Measurements from ENCODE around the gene PCDHGA9. TPM values are rescaled to one million over a fixed set of nuclear protein-coding genes. Genes with fewer than 3 reads are reported as not detected.
"Not testable (repeated sequence)": the region's sequence is repeated elsewhere in the genome, so short reads cannot be mapped to it uniquely, and the experiment has no call there.

PCDHGA9 gene
- polyA plus RNA-seq, 3 donors: 0.51 to 0.89 (median 0.67) TPM

- 42 to 50% (median 45%) methylated on average over 37 to 41 of the region's 48 CpGs for WGBS, 3 donors
Measured at GRCh38 chr5:141375444-141376155, 27.0 kb upstream of the PCDHGA9 start.

GRCh38 chr5:141382469-141383294 lies 19.9 kb upstream of the PCDHGA9 start, which contains the start of gene PCDHGA7:
TSS of gene PCDHGA7 (plus strand) at chr5:141382742. CDS start at chr5:141382900, 158 bp downstream.
- H3K27ac ChIP-seq (ENCODE audit: low read depth, low read length): no peak within 1 kb of the TSS
- WGBS, 3 donors: 12 to 15% (median 14%) methylated on average over 37 of the region's 37 CpGs

More at GRCh38 chr5:141375444-141376155, 27.0 kb upstream of the PCDHGA9 start:
- not testable (repeated sequence) for H3K27ac ChIP-seq (ENCODE audit: low read depth, low read length)

GRCh38 chr5:141383345-141383744 lies 19.2 kb upstream of the PCDHGA9 start:
- WGBS, 3 donors: 27 to 35% (median 34%) methylated on average over 21 of the region's 21 CpGs
- H3K27ac ChIP-seq (ENCODE audit: low read depth, low read length): no peak overlapping the region

GRCh38 chr5:141384471-141385267 lies 17.9 kb upstream of the PCDHGA9 start:
- WGBS, 3 donors: 43 to 48% (median 45%) methylated on average over 43 of the region's 43 CpGs
- H3K27ac ChIP-seq (ENCODE audit: low read depth, low read length): no peak overlapping the region

GRCh38 chr5:141387557-141388311 lies 14.8 kb upstream of the PCDHGA9 start, which contains the start of gene PCDHGB4:
TSS of gene PCDHGB4 (plus strand) at chr5:141387698. CDS start at chr5:141387885, 187 bp downstream.
- 6 to 13% (median 11%) methylated on average over 17 to 21 of the region's 40 CpGs for WGBS, 3 donors
- not testable (repeated sequence) for H3K27ac ChIP-seq (ENCODE audit: low read depth, low read length)

GRCh38 chr5:141388661-141389060 lies 13.9 kb upstream of the PCDHGA9 start:
- no peak overlapping the region for H3K27ac ChIP-seq (ENCODE audit: low read depth, low read length)
- WGBS, 3 donors: 41 to 48% (median 44%) methylated on average over 10 of the region's 10 CpGs

GRCh38 chr5:141389153-141390042 lies 13.2 kb upstream of the PCDHGA9 start:
- H3K27ac ChIP-seq (ENCODE audit: low read depth, low read length): no peak overlapping the region
- 31 to 33% (median 32%) methylated on average over 73 to 77 of the region's 77 CpGs for WGBS, 3 donors

- no peak within 1 kb of the TSS for H3K27ac ChIP-seq (ENCODE audit: low read depth, low read length)
- WGBS, 3 donors: 22 to 29% (median 28%) methylated on average over 38 of the region's 38 CpGs
Measured at GRCh38 chr5:141392429-141393198, 10.0 kb upstream of the PCDHGA9 start, which contains the start of gene PCDHGA8. TSS of gene PCDHGA8 (plus strand) at chr5:141392633. CDS start at chr5:141392814, 181 bp downstream.

- H3K27ac ChIP-seq (ENCODE audit: low read depth, low read length): no peak overlapping the region
- WGBS, 3 donors: 33 to 35% (median 34%) methylated on average over 21 of the region's 21 CpGs
Measured at GRCh38 chr5:141393267-141393666, 9.3 kb upstream of the PCDHGA9 start.

- not testable (repeated sequence) for H3K27ac ChIP-seq (ENCODE audit: low read depth, low read length)
- WGBS, 3 donors: 31 to 34% (median 34%) methylated on average over 37 to 41 of the region's 53 CpGs
Measured at GRCh38 chr5:141394401-141395187, 8.0 kb upstream of the PCDHGA9 start.

- WGBS, 3 donors: 3 to 8% (median 5%) methylated on average over 23 to 24 of the region's 43 CpGs
Measured at GRCh38 chr5:141397756-141398551, 4.6 kb upstream of the PCDHGA9 start, which contains the start of gene PCDHGB5. TSS of gene PCDHGB5 (plus strand) at chr5:141397947. CDS start at chr5:141398128, 181 bp downstream.

GRCh38 chr5:141398608-141399007 lies 4.0 kb upstream of the PCDHGA9 start:
- WGBS, 3 donors: 23 to 25% (median 24%) methylated on average over 15 of the region's 15 CpGs
- H3K27ac ChIP-seq (ENCODE audit: low read depth, low read length): no peak overlapping the region

More at GRCh38 chr5:141397756-141398551, 4.6 kb upstream of the PCDHGA9 start, which contains the start of gene PCDHGB5:
- H3K27ac ChIP-seq (ENCODE audit: low read depth, low read length): not testable (repeated sequence)

GRCh38 chr5:141399555-141400258 lies 2.9 kb upstream of the PCDHGA9 start:
- H3K27ac ChIP-seq (ENCODE audit: low read depth, low read length): no peak overlapping the region
- WGBS, 3 donors: 22 to 30% (median 27%) methylated on average over 61 of the region's 61 CpGs

GRCh38 chr5:141403387-141403786 lies 809 bp downstream of the PCDHGA9 start:
- 18 to 33% (median 23%) methylated on average over 22 of the region's 22 CpGs for WGBS, 3 donors
- H3K27ac ChIP-seq (ENCODE audit: low read depth, low read length): no peak overlapping the region
